GM12878 (cell line): Measurements from ENCODE around the gene CTSF.

Experiments
- CHD2 ChIP-seq: IDR thresholded peaks from 2 replicates; pipeline ENCODE4 v1.6.1; 2011; ENCODE audit warnings: low read depth, low read length, improper control_type of control experiment, borderline replicate concordance
- JUNB ChIP-seq: IDR thresholded peaks from 2 replicates; pipeline ENCODE4 v1.6.1; 2016; ENCODE audit warnings: antibody characterized with exemption, mild to moderate bottlenecking
- ZNF274 ChIP-seq: IDR thresholded peaks from one replicate; pipeline ENCODE4 v1.8.0; 2011; ENCODE audit not compliant: insufficient read length, insufficient read depth
- TF ChIP-seq, protein P1 (sequence below): IDR thresholded peaks from 2 replicates; pipeline ENCODE4 v1.6.1; 2012; ENCODE audit warnings: low read depth, low read length, improper control_type of control experiment

DNA sequence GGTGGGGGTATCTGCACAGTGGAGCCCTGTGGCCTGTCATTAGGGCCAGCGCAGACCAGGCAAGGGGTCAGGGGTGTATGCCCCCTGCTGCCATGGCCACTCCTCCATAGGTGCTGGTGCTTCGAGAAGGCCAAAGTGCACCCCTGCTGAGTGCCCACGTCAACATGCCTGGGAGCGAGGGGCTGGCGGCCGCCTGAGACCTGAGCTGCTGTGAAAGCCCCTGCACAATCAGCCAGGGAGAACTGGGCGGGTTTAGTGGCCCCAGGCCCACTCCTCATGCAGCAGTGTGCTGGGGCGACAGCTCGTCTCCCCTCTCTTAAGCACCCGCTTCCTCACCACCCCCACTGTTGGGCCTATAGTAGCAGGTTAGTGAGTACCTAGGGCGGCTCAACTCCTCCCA, 36.6 kb downstream of the CTSF start:
- TF ChIP-seq JUNB (no peak), CHD2 (no peak), ZNF274 (no peak)
- TF ChIP-seq, protein P1, sequence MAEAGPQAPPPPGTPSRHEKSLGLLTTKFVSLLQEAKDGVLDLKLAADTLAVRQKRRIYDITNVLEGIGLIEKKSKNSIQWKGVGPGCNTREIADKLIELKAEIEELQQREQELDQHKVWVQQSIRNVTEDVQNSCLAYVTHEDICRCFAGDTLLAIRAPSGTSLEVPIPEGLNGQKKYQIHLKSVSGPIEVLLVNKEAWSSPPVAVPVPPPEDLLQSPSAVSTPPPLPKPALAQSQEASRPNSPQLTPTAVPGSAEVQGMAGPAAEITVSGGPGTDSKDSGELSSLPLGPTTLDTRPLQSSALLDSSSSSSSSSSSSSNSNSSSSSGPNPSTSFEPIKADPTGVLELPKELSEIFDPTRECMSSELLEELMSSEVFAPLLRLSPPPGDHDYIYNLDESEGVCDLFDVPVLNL: no peak
